Non-pigmented ciliary epithelial cell (primary cell): ENCODE results near the gene VWA2.
"Not testable (repeated sequence)": the region's sequence is repeated elsewhere in the genome, so short reads cannot be mapped to it uniquely, and the experiment has no call there.

Experiments
- DNase-seq: peaks from one replicate; pipeline ENCODE4 v3.0.0-alpha.2; 2010; ENCODE audit warnings: low read depth

VWA2 gene

DNA sequence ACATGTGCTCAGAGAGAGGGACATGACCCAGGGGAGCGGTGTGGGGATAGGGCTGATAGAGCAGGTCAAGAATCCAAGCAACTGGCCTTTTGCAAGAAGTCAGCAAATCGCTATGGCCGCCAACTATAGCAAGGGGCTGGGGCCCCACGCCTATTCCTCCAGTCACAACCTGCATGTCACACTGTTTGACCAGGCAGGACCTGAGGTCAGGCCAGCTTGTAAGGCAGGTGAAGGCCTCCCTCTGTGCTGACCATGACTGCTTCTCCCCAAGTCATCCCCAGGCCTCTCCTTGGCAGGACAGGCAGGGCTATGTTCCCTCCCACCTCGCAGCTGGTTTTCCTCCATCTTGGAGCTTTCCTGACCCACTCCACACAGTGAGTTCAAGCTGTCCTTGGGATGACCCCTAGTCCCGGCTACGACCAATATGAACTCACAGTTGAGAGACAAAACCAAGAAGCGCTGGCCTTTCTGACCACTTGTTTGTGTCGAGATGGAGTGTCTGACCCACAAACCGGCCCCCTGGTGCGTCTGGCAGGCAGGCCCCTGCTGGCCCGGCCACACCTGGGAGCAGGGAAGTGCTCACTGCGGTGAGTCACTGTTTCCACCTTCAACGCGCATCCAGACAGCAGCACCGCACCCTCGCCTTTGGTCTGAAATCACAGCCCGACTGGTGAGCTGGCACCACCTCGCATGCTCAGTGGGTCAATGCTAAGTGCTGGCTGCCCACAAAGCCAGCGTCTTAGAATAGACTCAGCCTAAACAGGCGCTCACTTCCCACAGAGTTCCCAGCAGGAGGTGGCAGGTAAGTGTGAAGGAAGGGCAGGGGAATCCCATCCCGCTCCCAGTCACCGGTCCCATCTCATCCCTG, 81.4 kb downstream of the VWA2 start:
- DNase-seq: no peak

DNA sequence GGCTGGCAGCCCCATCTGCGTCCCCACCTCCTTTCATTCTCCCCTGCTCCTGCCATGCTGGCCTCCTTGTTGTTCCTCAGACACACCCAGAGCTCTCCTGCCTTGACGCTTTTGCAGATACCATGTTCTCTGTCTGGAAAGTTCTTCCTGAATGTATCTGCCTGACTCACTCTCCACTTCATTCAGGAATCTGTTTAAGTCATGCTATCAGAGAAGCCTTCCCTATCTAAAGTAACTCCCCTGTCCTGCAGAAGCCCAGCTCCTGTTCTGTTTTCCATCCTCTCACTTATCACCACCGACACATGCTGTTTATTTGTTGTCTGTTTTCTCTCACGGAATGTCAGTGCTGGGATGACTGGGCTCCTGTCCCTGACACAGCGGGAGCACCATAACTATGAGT, 83.3 kb downstream of the VWA2 start:
- no peak for DNase-seq

DNA sequence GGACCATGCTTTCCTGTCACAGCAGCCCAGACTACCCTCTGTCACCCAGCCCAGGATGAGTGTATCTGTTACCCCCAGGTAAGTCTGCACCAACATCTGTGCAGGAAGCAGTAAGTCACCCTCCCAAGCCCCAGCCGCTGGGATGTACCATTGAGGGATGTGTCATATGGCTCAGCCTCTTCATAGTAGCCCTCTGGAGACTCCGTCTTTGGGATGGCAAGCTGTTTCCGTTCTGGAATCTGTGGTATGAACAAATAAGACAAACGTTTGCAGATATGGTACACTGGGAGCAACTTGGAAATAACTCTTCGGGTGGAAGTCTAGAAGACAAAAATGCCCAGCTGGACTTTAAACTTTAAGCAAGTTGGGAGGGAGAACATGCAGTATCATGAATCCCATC, 84.0 kb downstream of the VWA2 start:
- DNase-seq: no peak

- DNase-seq: no peak
Measured at GRCh38 chr10:114326795-114327194, 87.7 kb downstream of the VWA2 start.

GRCh38 chr10:114327537-114328440, 88.7 kb downstream of the VWA2 start:
- no peak for DNase-seq

DNA sequence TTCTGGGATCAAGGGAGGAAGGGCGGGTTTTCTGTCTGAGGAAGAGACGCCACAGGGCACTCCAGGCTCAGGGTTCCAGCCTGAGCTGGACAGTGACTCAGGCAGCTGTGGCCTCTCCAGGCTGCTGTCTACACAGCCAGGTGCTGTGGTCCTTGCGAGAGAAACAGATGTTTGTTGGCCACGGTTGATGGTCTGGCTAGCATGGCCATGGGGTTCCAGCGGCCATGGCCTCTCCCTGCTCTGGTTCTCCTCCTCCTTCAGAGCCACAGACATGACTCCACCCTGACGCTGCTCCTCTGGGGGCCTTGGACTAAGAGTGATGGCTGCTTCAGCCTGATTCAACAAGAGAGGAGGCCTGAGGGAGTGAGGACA, 89.4 kb downstream of the VWA2 start:
- no peak for DNase-seq

DNA sequence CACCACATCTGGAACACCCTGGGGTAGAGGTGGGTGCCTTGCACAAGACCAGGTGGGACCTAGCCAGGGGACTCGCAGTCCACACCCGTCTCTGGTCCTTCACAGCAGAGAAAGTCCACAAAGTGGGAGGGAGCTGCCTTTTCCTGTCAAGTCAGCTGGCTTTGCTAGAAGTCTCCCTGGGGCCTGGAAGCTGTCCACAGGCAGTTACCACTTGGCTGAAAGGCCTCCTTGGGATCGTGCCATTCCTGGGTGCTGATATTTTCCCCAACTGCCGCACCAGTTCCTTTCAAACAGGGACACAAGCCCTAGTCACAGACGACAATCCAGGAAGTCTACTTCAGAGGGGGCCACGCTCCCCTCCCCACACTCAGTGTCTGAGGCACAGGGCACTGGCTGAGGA, 89.8 kb downstream of the VWA2 start:
- DNase-seq: no peak

- no peak for DNase-seq
Measured at GRCh38 chr10:114329634-114330365, 90.7 kb downstream of the VWA2 start.

- DNase-seq: no peak
Measured at GRCh38 chr10:114332301-114333192, 93.5 kb downstream of the VWA2 start.

DNA sequence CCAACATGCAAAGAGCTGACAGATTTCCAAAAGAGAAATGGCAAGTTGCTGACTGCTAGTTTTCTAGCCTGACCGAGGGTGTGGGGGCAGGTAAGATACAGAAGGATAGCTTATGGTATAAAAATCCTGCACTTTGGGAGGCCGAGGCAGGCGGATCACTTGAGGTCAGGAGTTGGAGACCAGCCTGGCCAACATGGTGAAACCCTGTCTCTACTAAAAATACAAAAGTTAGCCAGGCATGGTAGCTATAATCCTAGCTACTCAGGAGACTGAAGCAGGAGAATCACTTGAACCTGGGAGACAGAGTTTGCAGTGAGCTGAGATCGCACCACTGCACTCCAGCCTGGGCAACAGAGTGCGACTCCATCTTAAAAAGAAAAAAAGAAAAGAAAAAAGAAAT, 94.4 kb downstream of the VWA2 start:
- DNase-seq: not testable (repeated sequence)

DNA sequence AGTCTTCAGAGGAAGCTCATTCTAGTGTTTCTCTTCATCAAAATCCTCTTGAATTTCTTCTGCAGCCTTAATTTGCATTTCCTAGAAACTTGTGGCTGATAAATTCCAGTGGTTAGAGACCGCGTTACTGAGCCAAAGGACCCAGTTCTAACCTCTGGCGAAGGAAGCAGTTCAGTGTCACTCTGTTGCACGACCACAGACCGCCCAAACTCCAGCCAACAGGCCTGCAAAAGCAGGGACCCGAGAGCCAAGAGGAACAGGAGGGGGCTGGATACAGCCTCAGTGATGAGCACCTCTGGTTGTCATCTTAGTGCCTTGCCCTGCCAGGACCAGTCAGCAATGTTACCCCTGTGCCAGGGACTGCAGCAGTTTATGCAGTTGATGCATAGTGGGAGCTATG, 95.2 kb downstream of the VWA2 start:
- DNase-seq: no peak

GRCh38 chr10:114335614-114336013, 96.6 kb downstream of the VWA2 start:
- DNase-seq: no peak

GRCh38 chr10:114336823-114337509, 97.9 kb downstream of the VWA2 start:
- no peak for DNase-seq

DNA sequence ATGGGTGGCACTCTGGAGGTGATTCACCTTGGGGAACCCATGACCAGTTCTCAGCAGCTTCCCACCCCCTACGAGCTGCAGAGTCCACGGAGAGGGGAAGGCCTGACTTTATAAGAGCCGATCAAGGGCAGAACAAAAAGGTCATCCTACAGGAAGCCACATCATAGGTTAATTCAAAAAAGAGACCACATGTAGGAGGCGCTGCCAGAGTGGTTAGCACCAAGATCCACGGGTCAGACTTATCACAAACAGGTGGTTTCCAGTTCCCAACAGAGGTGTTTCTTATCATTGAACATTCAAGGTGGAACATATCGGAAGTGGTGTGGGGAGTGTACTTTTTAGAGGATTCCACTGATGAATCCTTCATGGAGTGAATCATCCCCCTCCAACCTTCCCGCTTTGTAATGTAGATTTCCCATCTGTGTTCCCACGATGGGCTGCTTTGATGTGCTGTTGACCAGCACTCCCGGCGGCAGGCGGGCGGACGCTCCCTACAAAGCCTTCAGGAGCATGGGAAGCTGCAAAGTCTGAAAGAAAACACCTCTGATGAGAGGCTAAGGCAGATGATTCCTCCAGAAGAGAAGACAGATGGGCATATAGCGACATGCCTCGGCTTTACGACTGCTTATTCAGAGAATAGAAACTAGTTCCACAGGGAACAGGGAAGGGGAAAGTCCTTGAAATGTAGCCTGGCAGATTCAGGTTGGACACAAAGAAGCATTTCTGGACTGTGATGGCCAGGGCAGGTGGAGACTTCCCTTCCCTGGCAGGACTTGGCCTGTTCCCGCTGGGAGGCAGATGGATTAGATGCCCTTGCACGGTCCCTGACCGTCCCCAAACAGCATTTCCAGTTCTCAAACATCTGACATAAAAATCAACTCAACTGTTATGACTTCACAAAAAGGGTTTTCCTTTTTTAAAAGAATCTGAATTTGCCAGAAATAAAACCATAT, 98.7 kb downstream of the VWA2 start:
- no peak for DNase-seq

DNA sequence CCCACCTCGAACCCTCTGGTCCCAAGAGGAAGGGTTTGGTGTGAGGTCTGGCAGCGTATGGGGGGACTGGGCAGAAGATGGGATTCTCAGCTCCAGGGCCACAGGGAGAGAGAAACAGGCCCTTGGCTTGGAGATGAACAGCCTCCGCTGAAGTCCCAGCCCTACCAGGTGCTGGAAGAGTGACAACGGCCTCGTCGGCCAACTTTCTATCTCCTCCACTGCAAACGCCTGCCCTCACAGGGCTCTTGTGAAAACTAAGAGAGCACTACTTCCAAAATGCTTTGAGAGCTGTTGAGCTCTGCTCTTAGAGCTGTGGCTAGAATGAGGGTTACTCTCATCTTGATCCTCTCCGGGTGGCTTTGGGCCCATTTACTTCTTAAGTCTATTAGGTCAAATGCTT, 101.8 kb downstream of the VWA2 start:
- DNase-seq: no peak
